HG03520 (cell line): Measurements from ENCODE around the gene ZNF611.
"Not testable (repeated sequence)": the region's sequence is repeated elsewhere in the genome, so short reads cannot be mapped to it uniquely, and the experiment has no call there.

Experiments
- ATAC-seq: cut with Tn5 transposase; IDR thresholded peaks from one replicate; pipeline ENCODE4 v1.9.1; 2021; ENCODE audit warnings: mild to moderate bottlenecking, moderate library complexity; ENCODE audit not compliant: unreplicated experiment

The ZNF611 gene

GRCh38 chr19:52687684-52688083 is 47.2 kb downstream of the ZNF611 start:
- ATAC-seq = no peak

- no peak for ATAC-seq
Observed at GRCh38 chr19:52685811-52686210, 49.0 kb downstream of the ZNF611 start.

GRCh38 chr19:52681216-52681615 is 53.6 kb downstream of the ZNF611 start:
- ATAC-seq = not testable (repeated sequence)

- ATAC-seq = no peak
Observed at GRCh38 chr19:52679598-52679997, 55.2 kb downstream of the ZNF611 start.

GRCh38 chr19:52675239-52675638 is 59.6 kb downstream of the ZNF611 start:
- ATAC-seq = not testable (repeated sequence)

GRCh38 chr19:52673014-52673413 is 61.8 kb downstream of the ZNF611 start:
- ATAC-seq = no peak

- no peak for ATAC-seq
Observed at GRCh38 chr19:52670046-52670445, 64.8 kb downstream of the ZNF611 start.

GRCh38 chr19:52669586-52669985 is 65.3 kb downstream of the ZNF611 start:
- no peak for ATAC-seq

- ATAC-seq = no peak
Observed at GRCh38 chr19:52667972-52668371, 66.9 kb downstream of the ZNF611 start.

- no peak for ATAC-seq
Observed at GRCh38 chr19:52666506-52666905, 68.3 kb downstream of the ZNF611 start.

- ATAC-seq = no peak
Observed at GRCh38 chr19:52665529-52665928, 69.3 kb downstream of the ZNF611 start.

GRCh38 chr19:52665027-52665426 is 69.8 kb downstream of the ZNF611 start:
- ATAC-seq = no peak

GRCh38 chr19:52664461-52664860 is 70.4 kb downstream of the ZNF611 start:
- ATAC-seq = no peak

- no peak for ATAC-seq
Observed at GRCh38 chr19:52662631-52663030, 72.2 kb downstream of the ZNF611 start.

GRCh38 chr19:52660981-52661380 is 73.9 kb downstream of the ZNF611 start:
- no peak for ATAC-seq

- no peak for ATAC-seq
Observed at GRCh38 chr19:52659013-52659412, 75.8 kb downstream of the ZNF611 start.

- ATAC-seq = no peak
Observed at GRCh38 chr19:52658595-52658994, 76.2 kb downstream of the ZNF611 start.

GRCh38 chr19:52653161-52653560 is 81.7 kb downstream of the ZNF611 start:
- no peak for ATAC-seq
